Measurements from ENCODE around the gene NEDD1.

The NEDD1 gene, protein sequence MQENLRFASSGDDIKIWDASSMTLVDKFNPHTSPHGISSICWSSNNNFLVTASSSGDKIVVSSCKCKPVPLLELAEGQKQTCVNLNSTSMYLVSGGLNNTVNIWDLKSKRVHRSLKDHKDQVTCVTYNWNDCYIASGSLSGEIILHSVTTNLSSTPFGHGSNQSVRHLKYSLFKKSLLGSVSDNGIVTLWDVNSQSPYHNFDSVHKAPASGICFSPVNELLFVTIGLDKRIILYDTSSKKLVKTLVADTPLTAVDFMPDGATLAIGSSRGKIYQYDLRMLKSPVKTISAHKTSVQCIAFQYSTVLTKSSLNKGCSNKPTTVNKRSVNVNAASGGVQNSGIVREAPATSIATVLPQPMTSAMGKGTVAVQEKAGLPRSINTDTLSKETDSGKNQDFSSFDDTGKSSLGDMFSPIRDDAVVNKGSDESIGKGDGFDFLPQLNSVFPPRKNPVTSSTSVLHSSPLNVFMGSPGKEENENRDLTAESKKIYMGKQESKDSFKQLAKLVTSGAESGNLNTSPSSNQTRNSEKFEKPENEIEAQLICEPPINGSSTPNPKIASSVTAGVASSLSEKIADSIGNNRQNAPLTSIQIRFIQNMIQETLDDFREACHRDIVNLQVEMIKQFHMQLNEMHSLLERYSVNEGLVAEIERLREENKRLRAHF

GRCh38 chr12:96906849-96907670 is at the start of gene NEDD1:
Gene NEDD1, plus strand, starts transcription at chr12:96907257. Its CDS starts 2,503 bp downstream, at chr12:96909760.
- DNase-seq (ENCODE audit: low spot score), result peak; percentile 75

DNA sequence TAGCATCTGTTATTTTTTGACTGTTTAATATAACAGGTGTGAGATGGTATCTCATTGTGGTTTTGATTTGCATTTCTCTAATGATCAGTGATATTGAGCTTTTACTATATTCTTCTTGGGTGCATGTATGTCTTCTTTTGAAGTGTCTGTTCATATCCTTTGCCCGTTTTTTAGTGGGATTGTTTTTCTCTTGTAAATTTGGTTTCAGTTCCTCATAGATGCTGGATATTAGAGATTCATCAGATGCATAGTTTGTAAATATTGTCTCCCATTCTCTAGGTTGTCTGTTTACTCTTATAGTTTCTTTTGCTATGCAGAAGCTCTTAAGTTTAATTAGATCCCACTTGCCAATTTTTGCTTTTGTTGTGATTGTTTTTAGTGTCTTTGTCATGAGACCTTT is 48.9 kb upstream of the NEDD1 start:
- no peak for DNase-seq (ENCODE audit: low spot score)

- peak; percentile 7 for DNase-seq (ENCODE audit: low spot score)
Measured at GRCh38 chr12:96861656-96862055, 45.4 kb upstream of the NEDD1 start.

- DNase-seq (ENCODE audit: low spot score), result no peak
Measured at GRCh38 chr12:96862326-96862725, 44.7 kb upstream of the NEDD1 start.

DNA sequence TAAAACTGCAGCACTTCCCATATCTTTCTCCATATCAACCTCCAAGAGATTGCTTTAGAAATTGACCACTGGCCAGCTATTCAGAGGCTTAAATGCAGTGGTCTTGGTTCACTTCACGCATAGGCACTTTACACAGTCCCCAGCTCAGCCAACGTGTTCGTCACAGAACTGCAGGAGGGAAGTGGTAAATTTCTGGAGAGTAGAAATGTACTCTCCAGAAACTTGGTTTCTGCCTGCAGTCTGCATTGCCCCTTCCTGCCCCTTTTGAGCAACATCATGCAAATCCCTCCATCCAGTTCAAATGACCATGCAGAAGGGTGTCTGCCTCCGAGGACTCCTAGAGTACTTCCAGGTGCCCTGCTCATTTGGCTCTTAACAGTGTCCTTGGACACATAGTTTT is 42.7 kb upstream of the NEDD1 start:
- DNase-seq (ENCODE audit: low spot score), result no peak

- DNase-seq (ENCODE audit: low spot score), result no peak
Measured at GRCh38 chr12:96866801-96867590, 40.1 kb upstream of the NEDD1 start.

DNA sequence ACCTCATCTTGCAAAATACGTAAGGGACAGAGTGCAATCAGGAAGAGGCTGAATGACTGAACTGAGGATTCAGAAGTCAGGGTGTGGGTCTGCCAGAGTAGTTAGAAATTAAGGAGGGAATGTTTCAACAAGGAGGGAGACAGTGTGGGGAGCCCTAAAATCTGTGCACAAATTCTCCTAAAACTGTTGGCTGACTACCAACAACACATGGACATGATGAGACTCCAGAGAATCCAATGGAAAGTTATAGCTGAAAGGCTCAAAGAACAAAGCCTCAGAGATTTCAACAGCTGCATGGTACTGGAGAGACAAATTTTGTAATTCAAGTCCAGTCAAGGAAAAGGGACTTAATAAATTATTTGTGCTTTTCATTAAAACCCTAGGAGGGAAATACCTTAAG is 36.1 kb upstream of the NEDD1 start:
- DNase-seq (ENCODE audit: low spot score), result no peak

DNA sequence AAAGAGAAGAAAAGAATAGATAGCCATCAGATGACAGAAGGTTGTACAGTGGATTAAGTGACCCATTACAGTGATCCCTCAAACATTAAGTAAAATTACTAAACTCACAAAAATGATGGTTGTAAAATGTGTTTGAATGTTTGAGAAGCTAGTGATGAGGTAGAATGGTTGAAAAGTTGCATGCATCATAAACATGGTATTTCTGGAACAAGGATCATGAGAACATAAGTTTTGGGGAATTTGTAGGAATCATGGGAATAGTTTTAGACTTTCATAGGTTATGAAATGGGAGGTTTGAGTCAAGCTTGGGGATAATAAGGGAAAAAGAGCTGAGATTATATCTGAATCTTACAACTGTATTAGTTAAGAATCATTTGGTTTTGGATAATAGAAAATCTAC is 34.1 kb upstream of the NEDD1 start:
- no peak for DNase-seq (ENCODE audit: low spot score)

GRCh38 chr12:96874211-96874610 is 32.8 kb upstream of the NEDD1 start:
- DNase-seq (ENCODE audit: low spot score), result no peak

DNA sequence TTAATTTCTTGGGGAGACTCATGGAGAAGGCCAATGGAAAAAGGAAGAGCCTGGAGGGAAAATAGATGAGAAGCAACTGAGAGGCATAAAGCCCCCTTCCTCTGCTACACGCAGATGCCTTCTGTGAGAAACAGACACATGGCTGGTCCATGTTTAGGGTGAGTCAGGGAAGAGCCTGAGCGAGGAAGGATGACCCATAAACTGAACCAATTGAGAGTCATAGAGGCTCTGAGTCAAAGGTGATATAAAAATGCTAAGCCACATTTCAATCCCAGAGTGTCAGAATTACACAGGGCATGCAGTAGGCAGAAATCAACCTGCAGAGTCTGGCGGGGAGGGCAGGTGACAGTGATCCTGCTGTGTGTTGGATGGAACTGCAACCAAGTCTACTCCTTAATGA is 30.1 kb upstream of the NEDD1 start:
- DNase-seq (ENCODE audit: low spot score), result no peak

GRCh38 chr12:96878704-96879103 is 28.4 kb upstream of the NEDD1 start:
- DNase-seq (ENCODE audit: low spot score), result no peak

DNA sequence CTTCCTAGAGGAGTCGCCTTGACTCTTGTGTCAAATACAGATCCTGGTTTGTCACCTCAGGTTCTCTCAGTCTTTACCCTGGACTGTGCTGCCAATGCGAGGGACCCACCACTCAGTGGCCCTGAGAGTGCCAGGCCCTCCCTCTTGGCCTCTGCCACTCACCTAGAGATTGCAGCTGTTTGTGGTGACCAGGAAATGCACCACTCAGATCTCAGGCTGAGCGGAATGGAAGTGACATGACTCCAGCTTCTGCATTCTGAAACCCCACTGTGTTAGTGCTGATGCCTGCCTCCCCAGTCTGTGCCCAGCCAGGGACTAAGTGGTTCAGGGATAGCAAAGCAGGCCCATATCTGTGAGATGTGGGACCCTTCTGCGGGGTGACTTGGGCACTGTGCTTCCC is 27.8 kb upstream of the NEDD1 start:
- no peak for DNase-seq (ENCODE audit: low spot score)

DNA sequence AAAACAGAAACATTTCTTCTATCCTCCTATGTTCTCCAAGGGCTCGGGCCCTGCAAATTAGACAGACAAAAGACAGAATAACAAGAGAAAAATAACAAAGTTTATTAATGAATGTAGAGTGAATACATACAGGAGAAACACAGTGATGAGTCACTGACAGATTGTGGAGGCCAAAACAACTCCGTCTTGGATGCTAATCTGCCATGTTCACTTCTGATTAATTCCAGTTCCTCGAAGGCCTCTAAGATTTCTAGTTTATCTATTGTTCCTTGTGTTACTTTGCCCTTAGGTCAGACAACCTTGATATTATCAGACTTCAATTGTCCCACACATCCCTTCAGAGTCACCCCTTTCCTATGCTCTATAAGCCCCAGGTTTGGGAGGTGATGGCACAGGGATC is 26.8 kb upstream of the NEDD1 start:
- no peak for DNase-seq (ENCODE audit: low spot score)

GRCh38 chr12:96881608-96882007 is 25.4 kb upstream of the NEDD1 start:
- DNase-seq (ENCODE audit: low spot score), result no peak

GRCh38 chr12:96882862-96883261 is 24.2 kb upstream of the NEDD1 start:
- DNase-seq (ENCODE audit: low spot score), result peak; percentile 20

- no peak for DNase-seq (ENCODE audit: low spot score)
Measured at GRCh38 chr12:96883571-96883970, 23.5 kb upstream of the NEDD1 start.

DNA sequence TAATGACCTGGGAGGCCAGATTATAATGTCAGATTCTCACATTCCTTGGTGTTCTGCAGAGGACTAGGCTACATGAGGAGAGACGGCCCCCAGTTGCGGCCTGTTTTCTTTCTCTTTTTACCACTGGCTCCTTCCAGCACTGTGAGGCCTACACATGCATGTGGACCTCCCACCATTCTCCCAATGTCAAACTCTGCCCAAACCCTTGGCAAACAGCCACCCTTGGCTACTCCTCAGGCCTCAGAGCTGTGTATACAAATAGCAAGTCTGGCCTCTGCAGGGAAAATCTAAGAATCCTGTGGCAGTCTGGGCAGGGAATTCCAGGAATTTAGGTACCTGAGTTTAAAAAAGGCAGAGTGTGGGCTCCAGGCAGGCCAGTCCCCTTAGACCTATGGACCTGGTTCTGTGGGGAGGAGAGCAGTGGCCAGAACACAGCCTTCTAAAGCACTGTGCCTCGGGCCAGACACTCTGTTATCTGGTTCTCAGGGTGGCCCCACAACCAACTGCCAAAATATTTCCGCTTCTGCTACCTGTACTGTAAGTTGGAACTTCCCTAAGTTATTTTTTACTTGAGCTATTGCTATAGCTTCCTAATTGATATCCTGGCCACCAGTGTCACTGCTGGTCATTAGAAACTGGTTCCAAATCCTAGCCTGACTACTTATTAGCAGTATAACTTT is 19.9 kb upstream of the NEDD1 start:
- no peak for DNase-seq (ENCODE audit: low spot score)

- DNase-seq (ENCODE audit: low spot score), result peak; percentile 86
Measured at GRCh38 chr12:96889273-96889933, 17.7 kb upstream of the NEDD1 start.

- no peak for DNase-seq (ENCODE audit: low spot score)
Measured at GRCh38 chr12:96890331-96890730, 16.7 kb upstream of the NEDD1 start.

DNA sequence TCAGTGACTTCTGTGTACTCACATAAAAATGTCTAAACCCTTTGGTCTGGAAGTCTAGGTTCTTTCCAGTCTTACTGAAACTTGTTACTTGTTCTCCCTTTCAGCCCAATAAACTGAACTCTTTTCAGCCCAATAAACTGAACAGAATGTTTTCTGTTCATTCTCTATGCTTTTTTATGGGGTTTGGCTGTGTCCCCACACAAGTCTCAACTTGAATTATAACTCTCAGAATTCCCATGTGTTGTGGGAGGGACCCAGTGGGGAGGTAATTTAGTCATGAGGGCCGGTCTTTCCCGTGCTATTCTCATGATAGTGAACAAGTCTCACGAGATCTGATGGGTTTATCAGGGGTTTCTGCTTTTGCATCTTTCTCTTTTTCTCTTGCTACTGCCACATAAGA is 15.0 kb upstream of the NEDD1 start:
- DNase-seq (ENCODE audit: low spot score), result no peak

- no peak for DNase-seq (ENCODE audit: low spot score)
Measured at GRCh38 chr12:96897421-96897820, 9.6 kb upstream of the NEDD1 start.

All from kidney capillary endothelial cell (primary cell).